ENCODE data around the gene JOSD2. TPM values are rescaled to one million over a fixed set of nuclear protein-coding genes. Genes with fewer than 3 reads are reported as not detected.

JOSD2 gene
- total RNA-seq, 2 donors from 2014 or later = 26.6 to 38.2 TPM

DNA sequence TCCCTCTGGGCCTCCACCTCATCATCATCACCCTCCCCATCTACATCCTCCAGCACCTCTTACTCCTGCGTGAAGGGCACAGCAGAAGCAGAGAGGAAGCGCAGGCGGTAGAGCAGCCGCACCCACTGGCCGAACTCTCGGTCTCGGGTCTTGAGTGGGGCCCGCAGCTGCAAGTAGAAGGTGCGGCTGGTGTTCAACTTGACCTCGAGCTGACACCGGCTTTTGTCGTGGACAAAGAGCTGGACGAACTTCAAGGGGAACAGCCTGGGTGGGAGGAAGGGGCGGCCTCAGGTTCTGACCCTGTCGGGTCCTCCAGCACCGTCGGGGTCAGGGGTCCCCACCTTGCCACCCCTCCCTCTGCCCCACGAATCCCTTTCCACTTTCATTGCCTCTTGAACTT lies 43.4 kb downstream of the JOSD2 start:
- Histone ChIP-seq H3K9me3 (no peaks in the 10 kb centered on the region), H3K4me1 (no peaks in the 10 kb centered on the region), H3K36me3 (no peaks in the 10 kb centered on the region), H3K27ac (no peak overlapping the region), H3K4me3 (no peak overlapping the region), H3K27me3 (no peaks in the 10 kb centered on the region)
- TF ChIP-seq, protein P1, sequence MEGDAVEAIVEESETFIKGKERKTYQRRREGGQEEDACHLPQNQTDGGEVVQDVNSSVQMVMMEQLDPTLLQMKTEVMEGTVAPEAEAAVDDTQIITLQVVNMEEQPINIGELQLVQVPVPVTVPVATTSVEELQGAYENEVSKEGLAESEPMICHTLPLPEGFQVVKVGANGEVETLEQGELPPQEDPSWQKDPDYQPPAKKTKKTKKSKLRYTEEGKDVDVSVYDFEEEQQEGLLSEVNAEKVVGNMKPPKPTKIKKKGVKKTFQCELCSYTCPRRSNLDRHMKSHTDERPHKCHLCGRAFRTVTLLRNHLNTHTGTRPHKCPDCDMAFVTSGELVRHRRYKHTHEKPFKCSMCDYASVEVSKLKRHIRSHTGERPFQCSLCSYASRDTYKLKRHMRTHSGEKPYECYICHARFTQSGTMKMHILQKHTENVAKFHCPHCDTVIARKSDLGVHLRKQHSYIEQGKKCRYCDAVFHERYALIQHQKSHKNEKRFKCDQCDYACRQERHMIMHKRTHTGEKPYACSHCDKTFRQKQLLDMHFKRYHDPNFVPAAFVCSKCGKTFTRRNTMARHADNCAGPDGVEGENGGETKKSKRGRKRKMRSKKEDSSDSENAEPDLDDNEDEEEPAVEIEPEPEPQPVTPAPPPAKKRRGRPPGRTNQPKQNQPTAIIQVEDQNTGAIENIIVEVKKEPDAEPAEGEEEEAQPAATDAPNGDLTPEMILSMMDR (IDR thresholded peaks at IDR 0.05) = no peak
- no peak for DNase-seq (ENCODE audit: low spot score)

- Histone ChIP-seq H3K4me1 (no peaks in the 10 kb centered on the region), H3K27ac (no peak overlapping the region), H3K4me3 (no peak overlapping the region), H3K9me3 (no peaks in the 10 kb centered on the region), H3K36me3 (no peaks in the 10 kb centered on the region), H3K27me3 (no peaks in the 10 kb centered on the region)
- TF ChIP-seq, protein P1 (IDR thresholded peaks at IDR 0.05) = no peak
- no peak for DNase-seq (ENCODE audit: low spot score)
Measured at GRCh38 chr19:50466706-50467039, 44.3 kb downstream of the JOSD2 start.

DNA sequence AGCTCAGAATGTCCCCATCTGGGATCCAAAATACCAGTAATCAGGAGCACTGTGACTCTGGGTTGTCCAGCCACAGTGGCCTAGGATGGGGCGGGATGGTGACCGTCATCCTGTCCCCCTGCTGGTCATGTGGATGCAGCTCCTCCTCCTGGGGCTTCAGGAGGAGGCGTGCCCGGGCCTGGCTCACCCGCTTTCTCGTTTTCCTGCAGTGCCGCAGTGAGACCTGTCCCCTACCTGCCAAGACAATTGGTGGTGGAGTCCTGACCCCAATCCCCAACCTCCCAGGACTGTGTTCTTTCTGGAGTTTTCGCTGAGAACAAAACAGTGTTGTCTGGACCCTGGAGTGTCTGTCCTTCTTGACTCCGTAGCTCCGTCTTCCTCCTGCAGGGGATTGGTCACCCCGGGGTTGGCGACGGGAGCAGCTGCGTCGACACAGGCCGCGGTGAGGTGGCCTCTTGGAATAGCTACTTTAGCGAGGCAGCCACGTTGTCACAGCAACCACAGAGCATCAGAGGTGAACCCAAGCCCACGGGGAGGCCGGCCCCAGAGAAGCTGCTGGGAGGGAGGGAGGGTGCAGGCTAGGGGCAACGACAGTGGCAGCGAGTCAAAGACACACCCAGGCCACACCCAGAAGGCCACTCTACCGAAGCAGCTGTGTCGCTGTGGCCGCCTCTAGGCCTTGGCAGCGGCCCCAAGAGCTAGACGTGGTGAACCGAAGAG lies 44.8 kb downstream of the JOSD2 start:
- TF ChIP-seq, protein P1 (IDR thresholded peaks at IDR 0.05) = peak in 1 of 2 donors; percentile 26
- H3K9me3 ChIP-seq = no peaks in the 10 kb centered on the region
- H3K4me3 ChIP-seq = no peak overlapping the region
- DNase-seq (ENCODE audit: low spot score) = no peak
- no peaks in the 10 kb centered on the region for H3K27me3 ChIP-seq
- no peaks in the 10 kb centered on the region for H3K36me3 ChIP-seq
- H3K4me1 ChIP-seq = no peaks in the 10 kb centered on the region
- no peak overlapping the region for H3K27ac ChIP-seq

DNA sequence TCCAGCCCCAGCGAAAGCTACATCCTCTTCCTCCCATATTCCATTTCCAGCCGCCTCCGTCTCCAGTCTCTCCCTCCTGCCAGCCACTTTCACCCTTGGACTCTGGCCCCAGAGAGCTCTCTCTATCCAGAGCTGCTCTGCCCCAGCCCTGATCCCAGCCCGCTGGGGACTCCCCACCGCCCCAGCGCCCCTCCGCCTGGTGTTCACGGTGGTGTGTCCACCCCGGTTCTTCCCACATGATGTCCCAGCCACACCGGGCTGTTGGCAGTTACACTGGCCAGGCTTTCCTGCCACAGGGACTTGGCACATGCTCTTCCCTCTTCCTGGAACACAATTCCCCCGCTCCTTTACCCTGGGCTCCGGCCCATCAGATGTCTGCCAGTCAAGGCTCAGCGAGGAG lies 46.0 kb downstream of the JOSD2 start:
- Histone ChIP-seq H3K9me3 (no peaks in the 10 kb centered on the region), H3K27ac (no peak overlapping the region), H3K27me3 (no peaks in the 10 kb centered on the region)

DNA sequence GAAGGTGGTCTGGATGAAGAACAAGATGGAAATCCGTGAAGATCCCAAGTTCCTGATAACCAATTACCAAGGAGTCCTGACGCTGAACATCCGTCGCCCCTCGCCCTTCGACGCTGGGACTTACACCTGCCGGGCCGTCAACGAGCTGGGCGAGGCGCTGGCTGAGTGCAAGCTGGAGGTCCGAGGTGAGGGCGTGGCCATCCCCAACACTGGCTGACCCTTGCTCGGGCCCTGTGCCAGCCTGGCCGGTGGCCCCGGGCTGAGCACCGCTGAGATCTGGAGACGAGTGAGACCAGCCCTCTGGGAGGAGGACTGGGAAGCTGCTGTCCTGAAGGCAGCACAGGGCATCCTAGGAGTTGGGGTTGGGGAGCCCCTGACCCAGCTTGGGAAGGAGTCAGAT lies 46.6 kb downstream of the JOSD2 start:
- Histone ChIP-seq H3K4me3 (no peak overlapping the region), H3K36me3 (no peaks in the 10 kb centered on the region), H3K4me1 (no peaks in the 10 kb centered on the region), H3K27ac (no peak overlapping the region), H3K9me3 (no peaks in the 10 kb centered on the region), H3K27me3 (no peaks in the 10 kb centered on the region)
- TF ChIP-seq, protein P1 (IDR thresholded peaks at IDR 0.05) = no peak
- DNase-seq (ENCODE audit: low spot score) = no peak

More for the DNA sequence above, 46.0 kb downstream of the JOSD2 start:
- H3K4me3 ChIP-seq = no peak overlapping the region
- no peaks in the 10 kb centered on the region for H3K4me1 ChIP-seq
- no peaks in the 10 kb centered on the region for H3K36me3 ChIP-seq
- no peak for DNase-seq (ENCODE audit: low spot score)
- TF ChIP-seq, protein P1 (IDR thresholded peaks at IDR 0.05) = no peak

- Histone ChIP-seq H3K9me3 (no peaks in the 10 kb centered on the region), H3K27me3 (peaks cover 0 to 3% of the 10 kb centered on the region in 2 donors), H3K27ac (no peak overlapping the region), H3K36me3 (no peaks in the 10 kb centered on the region), H3K4me1 (no peaks in the 10 kb centered on the region), H3K4me3 (no peak overlapping the region)
- no peak for DNase-seq (ENCODE audit: low spot score)
- TF ChIP-seq, protein P1 (IDR thresholded peaks at IDR 0.05) = no peak
Measured at GRCh38 chr19:50462970-50463369, 48.0 kb downstream of the JOSD2 start.
